HepG2 (cell line): ENCODE data around the gene ACAP3. TPM values are rescaled to one million over a fixed set of nuclear protein-coding genes. Genes with fewer than 3 reads are reported as not detected.

ENCODE experiments used
- ATF2 ChIP-seq: sonication (generic); formaldehyde crosslinking; IDR thresholded peaks from 2 replicates; pipeline ENCODE4 v1.4.0; 2020; ENCODE audit warnings: missing genetic modification reagents
- ELF1 ChIP-seq: sonication (generic); formaldehyde crosslinking; IDR thresholded peaks from 2 replicates; pipeline ENCODE4 v1.4.0; 2020; ENCODE audit warnings: missing genetic modification reagents
- ELF3 ChIP-seq: IDR thresholded peaks from 2 replicates; pipeline ENCODE4 v1.6.1; 2016; ENCODE audit warnings: missing genetic modification reagents, missing compliant biosample characterization
- ESRRA ChIP-seq: sonication (generic); formaldehyde crosslinking; IDR thresholded peaks from 2 replicates; pipeline ENCODE4 v1.5.1; 2020; ENCODE audit warnings: mild to moderate bottlenecking, low read depth, missing genetic modification reagents
- IKZF4 ChIP-seq: sonication (generic); formaldehyde crosslinking; IDR thresholded peaks from 2 replicates; pipeline ENCODE4 v1.5.1; 2020; ENCODE audit warnings: borderline replicate concordance, mild to moderate bottlenecking, low read depth, missing genetic modification reagents; ENCODE audit errors: not compliant biosample characterization
- KAT8 ChIP-seq: IDR thresholded peaks from 2 replicates; pipeline ENCODE4 v1.6.1; 2016; ENCODE audit warnings: missing genetic modification reagents, missing compliant biosample characterization
- KLF11 ChIP-seq: IDR thresholded peaks from 2 replicates; pipeline ENCODE4 v1.6.1; 2016; ENCODE audit warnings: missing compliant biosample characterization
- MATR3 ChIP-seq: sonication (generic); formaldehyde crosslinking; IDR thresholded peaks from 2 replicates; pipeline ENCODE4 v1.4.0; 2020; ENCODE audit warnings: missing genetic modification reagents
- NAIF1 ChIP-seq: sonication (generic); formaldehyde crosslinking; IDR thresholded peaks from 2 replicates; pipeline ENCODE4 v1.5.0; 2020; ENCODE audit warnings: mild to moderate bottlenecking, missing genetic modification reagents, borderline replicate concordance
- NPAS2 ChIP-seq: sonication (generic); formaldehyde crosslinking; IDR thresholded peaks from 2 replicates; pipeline ENCODE4 v1.8.0; 2022; ENCODE audit warnings: mild to moderate bottlenecking, missing genetic modification reagents, borderline replicate concordance
- PCBP2 ChIP-seq: fragments of 200-400 bp; formaldehyde crosslinking; optimal IDR thresholded peaks from 2 replicates; pipeline ENCODE3; 2018; ENCODE audit warnings: low read length, low read depth; ENCODE audit not compliant: poor library complexity, severe bottlenecking
- PHF5A ChIP-seq: IDR thresholded peaks from one replicate; pipeline ENCODE4 v1.6.1; 2018; ENCODE audit warnings: low read depth, missing genetic modification reagents; ENCODE audit not compliant: unreplicated experiment
- PLSCR1 ChIP-seq: sonication (generic); formaldehyde crosslinking; IDR thresholded peaks from 2 replicates; pipeline ENCODE4 v1.5.0; 2020; ENCODE audit warnings: missing genetic modification reagents, mild to moderate bottlenecking, borderline replicate concordance
- SNAPC5 ChIP-seq: sonication (generic); formaldehyde crosslinking; IDR thresholded peaks from 2 replicates; pipeline ENCODE4 v1.8.1; 2023; ENCODE audit warnings: mild to moderate bottlenecking, missing genetic modification reagents, borderline replicate concordance
- ZNF572 ChIP-seq: sonication (generic); formaldehyde crosslinking; IDR thresholded peaks from 2 replicates; pipeline ENCODE4 v1.5.1; 2020; ENCODE audit warnings: mild to moderate bottlenecking, missing genetic modification reagents
- ZNF577 ChIP-seq: sonication (generic); formaldehyde crosslinking; IDR thresholded peaks from 2 replicates; pipeline ENCODE4 v1.4.0; 2020; ENCODE audit warnings: mild to moderate bottlenecking, low read depth, missing genetic modification reagents, borderline replicate concordance
- ZNF598 ChIP-seq: sonication (generic); formaldehyde crosslinking; IDR thresholded peaks from 2 replicates; pipeline ENCODE4 v1.5.1; 2020; ENCODE audit warnings: mild to moderate bottlenecking, missing genetic modification reagents, borderline replicate concordance
- ZNF780A ChIP-seq: sonication (generic); formaldehyde crosslinking; IDR thresholded peaks from 2 replicates; pipeline ENCODE4 v1.8.0; 2022; ENCODE audit warnings: mild to moderate bottlenecking, missing genetic modification reagents, moderate library complexity
- ZXDC ChIP-seq: sonication (generic); formaldehyde crosslinking; IDR thresholded peaks from 2 replicates; pipeline ENCODE4 v1.5.0; 2020; ENCODE audit warnings: mild to moderate bottlenecking, missing genetic modification reagents
- polyA plus RNA-seq, 8 experiments: library from polyadenylated mRNA; depleted of rRNA in 3 of 8; stranded (reverse) in 7 of 8; unstranded in 1 of 8; fragments of >200 nt; fragmentation: Illumina TruSeq in 4 of 8; extraction: Trizol in 4 of 8; gene quantifications; 2 replicates each; pipeline versions ENCODE4 v1.2.1 to v1.2.3, GENCODE V29; 2011 to 2016; ENCODE audit warnings: low read depth in 4 of 8, missing spikeins in 1 of 8, mixed read lengths in 1 of 8; ENCODE audit not compliant: insufficient read depth in 1 of 8
- total RNA-seq, 5 experiments: library from RNA; depleted of rRNA; stranded (reverse); fragments of >200 nt; fragmentation: Illumina TruSeq; extraction: Trizol; gene quantifications; 2 replicates each; pipeline ENCODE4 v1.2.3, GENCODE V29; 2016; ENCODE audit warnings: low read depth in 1 of 5
- TF ChIP-seq, protein P1 (sequence below): sonication (generic); formaldehyde crosslinking; IDR thresholded peaks from 2 replicates; pipeline ENCODE4 v1.4.0; 2020; ENCODE audit warnings: missing genetic modification reagents, borderline replicate concordance

ACAP3 gene
- total and polyA plus RNA-seq, 2 of the 13 experiments (the other 11 are each of a cell fraction or from before 2014, with no cell fraction given) = 29.4 to 50.8 TPM

DNA sequence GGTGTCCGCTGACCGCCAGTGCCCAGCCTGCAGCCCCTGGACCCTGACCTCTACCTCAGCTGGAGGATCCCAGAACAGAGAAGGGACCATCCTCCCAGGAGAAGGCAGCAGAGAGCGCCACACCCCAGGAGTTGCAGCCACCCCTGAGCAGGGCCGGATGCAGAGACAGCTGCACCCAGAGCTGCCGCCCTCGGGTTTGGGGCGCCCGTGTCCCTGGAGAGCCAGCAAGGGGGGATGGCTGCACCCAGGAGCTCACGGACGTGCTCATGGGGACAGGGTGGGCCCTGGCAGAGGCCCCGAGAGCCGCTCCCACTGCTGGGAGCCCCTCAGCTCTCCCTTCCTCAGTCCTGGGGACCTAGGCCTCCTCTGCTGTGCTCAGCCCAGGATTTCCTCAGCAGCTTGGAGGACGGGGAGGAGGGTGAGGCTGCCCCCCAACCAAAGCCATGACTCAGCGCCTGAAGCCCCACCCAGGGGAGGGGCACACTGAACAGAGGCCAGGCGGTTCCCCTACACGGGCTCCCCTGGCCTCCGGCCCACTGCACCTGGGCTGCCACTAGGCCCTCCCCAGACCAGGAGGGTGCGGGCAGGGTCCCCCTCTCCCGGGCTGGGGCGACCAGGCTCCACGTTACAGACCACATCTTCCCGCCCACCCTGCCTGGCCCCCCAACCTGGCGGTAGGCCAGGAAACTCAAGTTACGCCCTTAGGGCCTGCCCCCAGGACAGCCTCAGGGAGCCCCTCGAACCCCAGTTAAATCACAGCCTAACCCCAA, 2.2 kb downstream of the ACAP3 start (continued):
- TF ChIP-seq ATF2 (no peak), PCBP2 (no peak), KLF11 (no peak), PHF5A (CRISPR knock-in tag) (no peak), MATR3 (CRISPR knock-in tag) (no peak), NAIF1 (CRISPR knock-in tag) (no peak), ZNF780A (CRISPR knock-in tag) (no peak), ZNF577 (CRISPR knock-in tag) (no peak), SNAPC5 (CRISPR knock-in tag) (no peak), KAT8 (CRISPR knock-in tag) (peak; percentile 16; the same call in 1 of the 2 replicates), ELF3 (CRISPR knock-in tag) (no peak), ESRRA (no peak), PLSCR1 (0 out of 2 replicates have a peak, but pooled peaks have one; percentile 66), ZNF572 (CRISPR knock-in tag) (peak; percentile 46; the same call in 1 of the 2 replicates), ZNF598 (CRISPR knock-in tag) (no peak), NPAS2 (CRISPR knock-in tag) (no peak), ELF1 (CRISPR knock-in tag) (no peak), ZXDC (CRISPR knock-in tag) (no peak), IKZF4 (no peak)
- TF ChIP-seq, protein P1, sequence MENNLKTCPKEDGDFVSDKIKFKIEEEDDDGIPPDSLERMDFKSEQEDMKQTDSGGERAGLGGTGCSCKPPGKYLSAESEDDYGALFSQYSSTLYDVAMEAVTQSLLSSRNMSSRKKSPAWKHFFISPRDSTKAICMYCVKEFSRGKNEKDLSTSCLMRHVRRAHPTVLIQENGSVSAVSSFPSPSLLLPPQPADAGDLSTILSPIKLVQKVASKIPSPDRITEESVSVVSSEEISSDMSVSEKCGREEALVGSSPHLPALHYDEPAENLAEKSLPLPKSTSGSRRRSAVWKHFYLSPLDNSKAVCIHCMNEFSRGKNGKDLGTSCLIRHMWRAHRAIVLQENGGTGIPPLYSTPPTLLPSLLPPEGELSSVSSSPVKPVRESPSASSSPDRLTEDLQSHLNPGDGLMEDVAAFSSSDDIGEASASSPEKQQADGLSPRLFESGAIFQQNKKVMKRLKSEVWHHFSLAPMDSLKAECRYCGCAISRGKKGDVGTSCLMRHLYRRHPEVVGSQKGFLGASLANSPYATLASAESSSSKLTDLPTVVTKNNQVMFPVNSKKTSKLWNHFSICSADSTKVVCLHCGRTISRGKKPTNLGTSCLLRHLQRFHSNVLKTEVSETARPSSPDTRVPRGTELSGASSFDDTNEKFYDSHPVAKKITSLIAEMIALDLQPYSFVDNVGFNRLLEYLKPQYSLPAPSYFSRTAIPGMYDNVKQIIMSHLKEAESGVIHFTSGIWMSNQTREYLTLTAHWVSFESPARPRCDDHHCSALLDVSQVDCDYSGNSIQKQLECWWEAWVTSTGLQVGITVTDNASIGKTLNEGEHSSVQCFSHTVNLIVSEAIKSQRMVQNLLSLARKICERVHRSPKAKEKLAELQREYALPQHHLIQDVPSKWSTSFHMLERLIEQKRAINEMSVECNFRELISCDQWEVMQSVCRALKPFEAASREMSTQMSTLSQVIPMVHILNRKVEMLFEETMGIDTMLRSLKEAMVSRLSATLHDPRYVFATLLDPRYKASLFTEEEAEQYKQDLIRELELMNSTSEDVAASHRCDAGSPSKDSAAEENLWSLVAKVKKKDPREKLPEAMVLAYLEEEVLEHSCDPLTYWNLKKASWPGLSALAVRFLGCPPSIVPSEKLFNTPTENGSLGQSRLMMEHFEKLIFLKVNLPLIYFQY (CRISPR knock-in tag) = no peak
